Measurements from ENCODE around the gene KCTD4.
"Not testable (repeated sequence)": the region's sequence is repeated elsewhere in the genome, so short reads cannot be mapped to it uniquely, and the experiment has no call there.

Gene KCTD4

DNA sequence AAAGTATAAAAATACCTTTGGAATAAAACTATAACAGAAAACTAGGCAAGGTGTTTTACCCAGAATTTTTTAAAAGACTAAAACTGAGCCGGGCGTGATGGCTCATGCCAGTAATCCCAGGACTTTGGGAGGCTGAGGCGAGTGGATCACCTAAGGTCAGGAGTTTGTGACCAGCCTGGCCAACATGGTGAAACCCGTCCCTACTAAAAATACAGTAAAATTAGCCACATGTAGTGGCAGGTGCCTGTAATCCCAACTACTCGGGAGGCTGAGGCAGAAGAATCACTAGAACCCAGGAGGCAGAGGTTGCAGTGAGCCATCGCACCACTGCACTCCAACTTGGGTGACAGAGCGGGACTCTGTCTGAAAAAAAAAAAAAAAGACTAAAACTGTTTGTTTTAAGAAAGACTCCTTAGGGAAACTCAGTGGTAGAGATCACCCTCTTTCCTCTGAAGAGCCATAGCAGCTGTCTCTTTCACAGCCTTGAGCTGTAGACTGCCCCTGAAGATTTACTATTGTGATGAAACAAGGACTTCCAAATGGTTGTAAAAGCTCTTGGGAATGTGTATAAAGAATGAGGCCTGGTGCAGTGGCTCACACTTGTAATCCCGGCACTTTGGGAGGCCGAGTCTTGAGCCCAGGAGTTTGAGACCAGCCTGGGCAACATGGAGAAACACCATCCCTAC lies 14.7 kb upstream of the KCTD4 start:
- no peak for DNase-seq (ENCODE audit: low read depth)

DNA sequence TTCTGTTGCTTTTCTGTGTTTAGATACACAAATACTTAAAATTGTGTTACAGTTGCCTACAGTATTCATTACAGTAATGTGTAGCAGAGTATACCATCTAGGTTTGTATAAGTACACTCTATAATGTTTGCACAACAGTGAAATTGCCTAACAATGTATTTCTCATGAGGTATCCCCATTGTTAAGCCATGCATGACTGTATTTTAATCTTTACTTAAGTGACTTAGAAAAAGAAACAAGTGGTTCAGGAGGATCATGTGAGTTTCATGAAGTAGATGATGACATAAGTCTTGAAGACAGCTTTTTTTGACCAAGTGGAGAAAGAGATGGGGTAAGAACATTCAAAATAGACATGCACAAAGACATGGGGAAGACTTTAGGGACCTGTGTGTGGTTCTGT lies 8.4 kb upstream of the KCTD4 start:
- DNase-seq (ENCODE audit: low read depth) = no peak

DNA sequence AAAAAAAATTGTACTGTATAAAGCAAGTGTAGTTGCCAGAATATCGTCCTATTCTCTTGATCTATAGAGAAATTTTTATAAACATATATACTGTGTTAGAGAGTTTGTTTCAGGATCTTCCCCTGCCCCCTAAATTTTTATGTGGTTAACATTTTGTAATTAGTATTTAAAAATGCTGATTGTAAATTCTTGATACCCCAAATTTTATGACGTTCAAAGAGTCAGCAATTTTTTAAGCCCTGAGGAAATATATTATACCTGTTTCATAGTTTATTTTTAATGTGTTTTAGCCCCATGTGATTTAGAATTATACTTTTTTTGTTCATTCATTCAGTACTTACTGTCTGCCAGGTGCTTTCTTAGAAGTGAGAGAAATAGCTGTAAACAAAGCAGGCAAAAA lies 7.3 kb upstream of the KCTD4 start:
- DNase-seq (ENCODE audit: low read depth) = no peak

DNA sequence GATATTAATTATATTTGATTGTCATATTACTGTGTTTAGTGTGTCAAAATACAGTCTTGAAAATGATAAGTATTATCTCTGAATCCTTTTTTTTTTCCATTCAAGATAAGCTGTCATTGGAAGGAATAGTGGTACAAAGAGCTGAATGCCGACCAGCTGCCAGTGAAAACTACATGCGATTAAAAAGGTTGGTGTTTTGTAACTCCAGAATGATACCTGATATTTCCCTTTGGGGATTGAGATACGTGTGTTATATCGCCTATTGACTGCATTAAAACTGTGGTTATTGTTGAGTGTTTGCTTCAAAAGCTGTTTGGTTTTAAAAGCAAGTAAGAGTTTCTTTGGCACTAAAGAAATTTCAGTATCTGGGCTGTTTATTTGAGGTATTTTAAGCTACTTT lies 6.5 kb upstream of the KCTD4 start:
- no peak for DNase-seq (ENCODE audit: low read depth)

DNA sequence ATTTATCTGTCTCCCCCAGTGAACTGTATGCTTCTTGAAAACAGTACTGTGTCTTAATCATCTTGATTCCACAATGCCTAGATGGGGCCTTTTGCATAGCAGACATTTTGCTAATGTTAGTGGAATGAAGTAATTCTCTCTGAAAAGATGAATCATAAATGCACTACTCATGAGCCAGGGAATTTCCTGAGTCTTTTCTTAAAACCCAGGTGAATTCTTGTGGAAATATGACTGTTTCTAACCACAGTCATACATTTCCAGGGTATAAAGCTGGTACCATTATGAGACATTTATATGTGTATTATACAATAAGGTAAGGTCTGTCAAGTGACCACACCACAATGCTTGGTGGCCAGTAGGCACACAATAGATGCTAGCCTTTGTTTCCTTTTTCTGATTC lies 5.5 kb upstream of the KCTD4 start:
- peak; percentile 66 for DNase-seq (ENCODE audit: low read depth)

DNA sequence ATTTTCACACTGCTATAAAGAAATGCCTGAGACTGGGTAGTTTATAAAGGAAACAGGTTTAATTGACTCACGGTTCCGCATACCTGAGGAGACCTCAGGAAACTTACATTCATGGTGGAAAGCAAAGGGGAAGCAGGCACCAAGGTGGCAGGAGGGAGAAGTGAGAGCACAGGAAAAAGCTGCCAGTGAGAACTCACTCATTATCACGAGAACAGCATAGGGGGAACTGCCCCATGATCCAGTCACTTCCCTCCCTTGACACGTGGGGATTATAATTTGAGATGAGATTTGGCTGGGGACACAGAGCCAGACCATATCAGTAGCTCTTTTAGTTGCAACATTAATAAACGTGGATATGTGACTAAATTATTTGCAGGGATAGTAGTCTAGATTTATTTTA lies 4.3 kb upstream of the KCTD4 start:
- DNase-seq (ENCODE audit: low read depth) = no peak

DNA sequence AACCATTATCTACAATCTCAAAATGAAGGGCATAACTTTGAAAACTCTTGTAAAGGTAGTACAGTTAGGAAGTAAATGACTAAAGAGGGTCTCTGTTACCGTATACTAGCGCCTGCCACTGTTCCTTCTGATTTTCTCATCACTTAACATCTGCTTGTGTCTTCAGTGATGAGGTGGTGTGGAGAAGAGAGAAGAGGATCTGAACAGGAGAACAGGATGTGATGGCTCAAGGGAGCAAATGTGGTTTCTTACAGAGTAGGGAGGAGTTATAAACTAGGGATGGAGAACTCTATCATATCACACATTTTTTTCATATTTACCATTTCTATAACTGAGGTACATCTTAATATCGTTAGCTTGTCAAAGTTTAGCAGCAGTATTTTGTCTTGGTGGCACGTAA lies 1.1 kb downstream of the KCTD4 start:
- DNase-seq (ENCODE audit: low read depth) = no peak

DNA sequence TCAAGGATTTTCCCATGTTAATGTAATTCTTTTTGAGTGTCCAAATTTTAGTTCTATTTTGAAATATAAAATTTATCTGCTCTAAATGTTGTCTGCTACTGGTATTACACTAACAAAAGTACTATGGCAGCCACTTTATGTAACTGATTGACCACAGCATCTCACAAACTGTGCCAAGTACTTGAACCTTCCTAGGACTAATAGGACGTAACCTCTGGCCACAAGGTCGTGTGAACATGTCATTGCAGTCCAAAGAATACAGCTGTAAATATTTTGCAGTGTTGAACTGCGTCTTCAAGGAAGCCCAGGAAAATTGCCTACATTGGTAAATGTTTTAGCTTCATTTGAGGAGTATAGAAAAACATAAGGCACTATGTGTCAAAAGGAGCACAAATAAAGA lies 1.9 kb downstream of the KCTD4 start:
- DNase-seq (ENCODE audit: low read depth) = no peak

DNA sequence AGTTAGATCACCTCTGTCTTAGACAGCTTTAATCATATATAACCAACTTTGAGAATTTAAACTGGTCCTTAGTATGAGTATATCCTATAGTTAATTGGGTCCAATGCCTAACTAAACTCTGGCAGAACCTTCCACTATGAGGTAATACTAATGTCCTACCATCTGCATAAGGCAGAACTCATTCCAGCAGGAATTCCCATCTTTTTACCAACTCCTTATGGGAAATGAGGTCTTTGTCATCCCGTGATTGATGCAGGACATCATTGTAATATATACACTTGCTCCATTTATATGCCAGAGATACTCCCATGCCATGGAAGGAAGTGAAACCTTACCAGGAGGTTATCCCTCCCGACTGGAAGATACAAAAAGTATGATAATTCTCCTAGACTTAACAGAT lies 2.8 kb downstream of the KCTD4 start:
- DNase-seq (ENCODE audit: low read depth) = no peak

DNA sequence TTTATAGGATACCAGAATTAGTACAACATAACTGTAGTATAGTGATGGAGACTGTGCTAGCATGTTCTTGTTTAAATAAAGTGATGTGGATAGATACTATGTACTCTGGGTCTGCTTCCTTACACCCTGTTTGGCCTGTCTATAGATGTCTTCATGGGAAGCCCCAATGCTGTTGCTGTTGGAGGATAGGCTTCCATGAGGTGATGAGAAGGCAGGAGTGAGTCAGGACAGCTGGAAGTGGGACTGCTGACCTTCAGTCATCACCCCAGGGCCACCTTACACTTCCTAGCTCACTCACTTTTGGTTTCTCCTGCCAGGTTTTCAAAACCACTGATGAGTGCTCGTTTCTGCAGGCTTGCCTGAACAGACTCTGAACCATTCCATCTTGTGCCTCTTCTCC lies 4.2 kb downstream of the KCTD4 start:
- DNase-seq (ENCODE audit: low read depth) = no peak

DNA sequence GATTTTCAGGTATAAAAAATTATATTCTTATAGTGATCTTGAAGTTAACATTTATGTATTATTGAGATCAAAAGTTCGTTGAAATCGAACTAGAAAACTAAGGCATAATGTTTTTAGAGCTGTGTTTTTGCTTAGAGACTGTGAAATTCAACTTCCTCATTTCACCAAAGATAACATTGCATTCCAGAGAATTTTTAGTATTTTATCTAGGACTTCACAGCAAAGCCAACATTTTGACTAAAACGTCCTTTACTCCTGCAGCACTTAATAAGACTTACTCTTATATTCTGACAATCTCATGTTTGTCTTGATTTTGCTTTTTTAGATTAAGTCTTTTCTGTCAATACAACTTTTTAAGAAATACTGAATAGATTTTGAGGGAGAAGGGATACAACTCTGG lies 4.7 kb downstream of the KCTD4 start:
- DNase-seq (ENCODE audit: low read depth) = no peak

DNA sequence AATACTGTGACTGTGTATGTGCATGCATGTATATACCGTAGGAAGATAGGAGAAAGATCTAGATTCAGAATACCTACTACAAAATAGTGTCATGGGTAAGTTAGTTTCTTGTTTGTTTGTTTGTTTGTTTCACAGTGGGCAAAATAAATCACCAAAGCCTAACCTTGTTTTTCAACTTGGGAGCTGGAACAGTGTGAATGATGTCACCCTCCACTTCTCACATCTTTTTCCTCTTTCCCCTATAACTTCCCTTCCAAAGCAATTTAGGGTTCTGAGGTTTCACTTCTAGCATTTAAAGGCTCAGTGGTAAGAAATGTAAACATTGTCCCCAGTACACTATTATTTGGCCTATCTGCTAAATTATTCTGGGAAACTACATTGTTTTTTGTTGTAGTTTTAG lies 5.4 kb downstream of the KCTD4 start:
- no peak for DNase-seq (ENCODE audit: low read depth)

DNA sequence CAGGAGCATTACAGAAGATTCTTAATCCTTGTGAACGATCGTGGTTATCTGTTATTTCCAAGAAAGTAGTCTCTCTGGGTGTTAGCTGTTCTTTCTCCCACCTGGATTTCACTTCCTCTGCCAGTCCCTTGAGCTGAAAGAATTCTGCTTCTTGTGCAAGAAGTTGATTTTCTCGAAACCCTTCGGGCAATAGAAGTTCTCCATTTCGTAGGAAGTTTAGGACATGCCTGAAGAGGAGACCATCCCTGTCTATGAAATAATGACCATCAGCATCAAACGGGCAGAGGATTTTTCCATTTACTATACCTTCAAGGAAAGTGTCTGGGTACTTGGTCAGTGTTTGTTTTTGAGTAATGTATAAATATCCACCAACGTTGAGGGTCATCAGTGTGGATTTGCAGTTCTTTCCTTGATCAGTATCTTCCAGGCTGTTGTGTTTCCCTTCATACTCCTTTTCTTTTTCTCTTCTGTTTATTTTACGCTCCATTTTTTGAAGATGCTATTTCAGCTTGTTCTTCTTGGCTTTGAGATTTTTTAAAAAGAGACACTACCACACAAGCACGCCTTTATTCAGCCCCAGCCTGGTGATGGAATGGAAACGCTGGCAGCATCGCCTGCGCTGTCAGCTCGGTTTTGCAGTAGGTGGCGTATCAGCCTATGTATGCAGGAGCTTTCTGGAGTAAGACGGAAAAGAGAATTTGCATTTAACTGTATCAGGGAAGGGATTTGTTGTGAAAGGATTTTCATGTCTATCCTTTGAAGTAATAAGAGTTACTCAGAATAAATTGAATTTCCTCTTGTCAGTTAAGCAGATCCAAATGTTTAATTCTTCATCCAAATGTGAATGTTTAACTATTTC lies 6.5 kb downstream of the KCTD4 start:
- peak; percentile 63 for DNase-seq (ENCODE audit: low read depth)

DNA sequence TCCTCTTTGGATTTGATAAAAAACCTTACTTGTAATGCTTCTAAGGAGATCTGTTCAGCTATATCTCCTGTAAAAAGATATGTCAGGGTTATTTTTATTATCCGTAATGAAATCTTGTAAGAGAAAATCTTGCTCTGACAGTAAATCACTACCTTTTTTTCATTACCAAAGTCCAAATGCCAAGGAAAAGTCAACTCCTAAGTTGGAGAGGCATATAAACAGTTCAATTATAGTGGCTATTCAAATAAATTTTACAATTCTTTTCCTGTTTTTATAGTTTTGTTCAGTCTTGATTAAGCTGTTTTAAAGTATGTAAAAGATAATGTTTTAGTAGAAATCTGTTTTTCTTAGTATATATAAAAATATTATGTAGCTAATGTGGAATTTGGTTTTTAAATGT lies 9.0 kb downstream of the KCTD4 start:
- no peak for DNase-seq (ENCODE audit: low read depth)

DNA sequence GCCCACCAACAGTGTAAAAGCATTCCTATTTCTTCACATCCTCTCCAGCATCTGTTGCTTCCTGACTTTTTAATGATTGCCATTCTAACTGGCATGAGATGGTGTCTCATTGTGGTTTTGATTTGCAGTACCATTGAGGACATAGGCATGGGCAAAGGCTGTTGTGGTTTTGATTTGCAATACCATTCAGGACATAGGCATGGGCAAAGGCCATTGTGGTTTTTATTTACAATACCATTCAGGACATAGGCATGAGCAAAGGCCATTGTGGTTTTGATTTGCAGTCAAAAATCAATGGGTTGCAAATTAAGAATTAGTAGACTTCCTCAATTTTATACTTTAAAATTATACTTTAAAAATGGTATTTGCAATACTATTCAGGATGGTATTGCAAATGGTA lies 11.3 kb downstream of the KCTD4 start:
- peak; percentile 30 for DNase-seq (ENCODE audit: low read depth)

DNA sequence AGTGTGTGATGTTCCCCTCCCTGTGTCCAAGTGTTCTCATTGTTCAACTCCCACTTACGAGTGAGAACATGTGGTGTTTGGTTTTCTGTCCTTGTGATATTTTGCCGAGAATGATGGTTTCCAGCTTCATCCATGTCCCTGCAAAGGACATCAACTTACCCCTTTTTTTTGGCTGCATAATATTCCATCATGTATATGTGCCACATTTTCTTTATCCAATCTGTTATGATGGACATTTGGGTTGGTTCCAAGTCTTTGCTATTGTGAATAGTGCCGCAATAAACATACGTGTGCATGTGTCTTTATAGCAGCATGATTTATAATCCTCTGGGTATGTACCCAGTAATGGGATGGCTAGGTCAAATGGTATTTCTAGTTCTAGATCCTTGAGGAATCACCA lies 11.8 kb downstream of the KCTD4 start:
- DNase-seq (ENCODE audit: low read depth) = not testable (repeated sequence)

DNA sequence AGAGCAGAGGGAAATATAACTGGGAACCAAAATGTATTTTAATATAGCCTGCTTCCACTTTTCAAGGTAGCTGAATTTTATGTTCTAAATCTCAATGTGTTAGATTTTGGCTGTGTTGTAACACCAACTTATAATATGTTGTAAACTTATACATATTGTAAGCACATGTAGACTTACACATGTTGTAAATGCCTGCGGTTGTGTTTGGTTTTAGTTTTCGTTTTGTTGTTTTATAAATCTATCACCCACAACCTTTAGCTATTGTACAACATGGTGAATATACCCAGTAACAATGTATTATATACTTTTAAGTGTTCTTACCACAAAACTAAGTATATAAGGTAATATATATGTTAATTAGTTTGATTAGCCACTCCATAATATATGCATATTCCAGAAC lies 15.6 kb downstream of the KCTD4 start:
- DNase-seq (ENCODE audit: low read depth) = no peak

DNA sequence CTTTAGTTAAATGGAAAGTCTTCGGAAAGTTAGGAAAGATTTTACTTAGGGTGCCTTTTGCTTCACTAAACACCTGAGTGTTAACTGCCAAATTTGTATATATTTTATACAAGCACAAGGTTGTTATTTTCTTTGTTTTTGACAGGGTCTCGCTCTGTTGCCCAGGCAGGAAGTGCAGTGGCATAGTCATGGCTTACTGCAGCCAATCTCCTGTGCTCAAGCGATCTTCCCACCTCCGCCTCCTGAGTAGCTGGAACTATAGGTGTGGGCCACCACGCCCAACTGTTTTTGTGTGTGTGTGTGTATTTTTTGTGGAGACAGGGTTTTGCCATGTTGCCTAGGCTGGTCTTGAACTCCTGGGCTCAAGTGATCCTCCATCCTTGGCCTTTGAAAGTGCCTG lies 16.2 kb downstream of the KCTD4 start:
- DNase-seq (ENCODE audit: low read depth) = no peak

DNA sequence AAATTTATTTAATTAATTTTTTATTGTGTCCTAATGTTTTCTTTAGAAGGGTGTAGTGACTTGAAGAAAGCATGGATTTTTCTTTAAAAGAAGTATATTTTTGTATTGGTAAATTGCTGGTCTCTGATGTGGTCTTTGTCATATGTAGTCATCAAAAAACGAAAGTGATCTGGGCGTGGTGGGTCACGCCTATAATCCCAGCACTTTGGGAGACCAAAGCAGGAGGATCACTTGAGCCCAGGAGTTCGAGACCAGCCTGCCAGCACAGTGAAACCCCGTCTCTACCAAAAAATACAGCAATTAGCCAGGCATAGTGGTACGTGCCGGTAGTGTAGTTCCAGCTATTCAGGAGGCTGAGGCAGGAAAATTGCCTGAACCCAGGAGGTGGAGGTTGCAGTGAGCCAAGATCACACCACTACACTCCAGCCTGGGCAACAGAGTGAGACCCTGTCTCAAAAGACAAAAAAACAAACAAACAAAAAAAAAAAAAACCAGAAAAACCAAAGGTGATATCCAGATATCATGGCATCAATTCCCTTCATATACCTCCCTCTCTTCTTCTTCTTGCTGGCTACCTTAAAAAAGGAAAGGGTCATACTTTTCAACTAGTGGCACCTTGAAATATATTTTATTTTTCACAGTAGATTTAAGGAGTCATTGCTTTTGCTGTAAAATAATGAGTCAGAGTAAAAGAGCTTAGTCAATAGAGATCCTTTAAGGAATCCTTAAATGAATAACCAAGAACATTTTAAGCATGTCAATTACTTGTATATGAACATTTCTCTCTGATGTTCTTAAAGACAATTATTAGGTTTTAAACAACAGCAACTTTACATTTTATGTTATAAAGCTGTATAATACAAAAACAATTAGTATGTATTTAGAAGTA lies 19.9 kb downstream of the KCTD4 start:
- no peak for DNase-seq (ENCODE audit: low read depth)

DNA sequence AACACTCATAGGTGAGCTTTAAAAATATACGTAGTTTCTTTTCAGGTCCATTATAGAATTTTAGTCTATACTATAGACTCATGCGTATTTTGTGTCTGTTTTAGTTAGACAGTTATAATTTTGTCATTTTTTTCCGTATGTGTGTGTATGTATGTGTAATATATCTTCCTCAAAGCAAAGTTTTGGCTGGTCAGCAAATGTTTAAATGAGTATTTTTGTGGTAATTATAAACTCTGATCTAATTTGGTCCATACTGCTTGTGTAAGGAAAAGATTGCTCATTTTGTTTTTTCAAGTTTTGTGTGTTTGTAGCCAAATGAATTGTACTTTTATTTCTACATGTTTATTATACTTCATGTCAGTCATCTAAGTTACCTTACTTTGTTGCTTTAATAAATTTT lies 20.5 kb downstream of the KCTD4 start:
- no peak for DNase-seq (ENCODE audit: low read depth)

DNA sequence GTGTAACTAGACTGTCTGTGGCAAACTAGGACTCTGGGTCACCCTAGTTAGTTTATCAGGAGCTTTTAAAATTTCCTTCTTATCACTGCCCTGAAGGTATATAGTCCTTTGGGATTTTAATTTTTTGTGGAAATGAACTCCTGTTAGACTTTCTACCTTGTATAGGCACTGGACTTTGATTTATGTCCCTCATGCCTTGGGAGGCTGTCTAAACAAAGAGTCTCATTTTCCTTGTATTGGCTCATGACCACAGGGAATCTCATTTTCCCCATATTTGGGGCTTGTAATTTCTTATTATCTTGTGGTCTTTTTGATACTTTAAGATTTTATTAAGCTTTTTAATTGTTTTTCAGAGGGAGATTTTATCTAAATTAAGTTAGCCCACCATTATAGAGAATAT lies 21.4 kb downstream of the KCTD4 start:
- DNase-seq (ENCODE audit: low read depth) = no peak

DNA sequence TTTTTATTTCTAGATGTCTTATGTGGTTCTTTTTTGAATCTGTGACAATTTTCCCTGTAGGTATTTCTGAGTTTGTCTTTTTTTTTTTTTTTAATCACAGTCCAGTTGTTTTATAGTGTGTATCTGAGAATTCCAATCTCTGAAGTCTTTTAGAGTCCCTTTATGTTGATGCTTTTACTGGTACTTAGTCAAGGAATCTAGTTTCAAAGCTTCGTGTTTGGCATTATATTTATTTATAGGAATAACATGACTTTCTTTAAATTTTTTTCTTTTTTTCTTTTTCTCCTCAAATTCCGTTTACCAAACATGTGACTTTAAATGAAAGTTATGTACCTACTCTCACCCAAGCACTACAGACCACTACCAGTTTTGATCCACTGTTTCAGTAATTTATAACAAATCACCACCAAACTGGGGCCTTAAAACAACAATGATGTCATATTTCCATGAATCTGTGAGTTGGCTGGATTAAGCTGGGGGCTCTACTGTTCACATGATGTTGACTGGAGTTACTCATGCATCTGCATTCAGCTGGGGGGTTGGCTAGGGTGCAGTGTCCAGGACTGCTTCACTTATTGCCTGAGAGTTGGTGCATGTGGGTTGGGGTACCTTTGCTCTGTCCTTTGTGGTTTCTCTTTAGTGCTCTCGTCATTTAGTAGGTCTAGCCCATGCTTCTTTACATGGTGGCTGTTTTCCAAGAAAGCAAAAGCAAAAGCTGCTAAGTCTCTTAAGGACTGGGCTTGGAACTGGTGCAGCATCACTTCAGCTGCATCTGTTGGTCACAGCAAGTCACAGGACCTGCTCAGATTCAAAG lies 22.3 kb downstream of the KCTD4 start:
- DNase-seq (ENCODE audit: low read depth) = peak; percentile 56
